ENCODE measurements around the gene TFAP2A. TPM values are rescaled to one million over a fixed set of nuclear protein-coding genes. Genes with fewer than 3 reads are reported as not detected.

Gene TFAP2A
- total RNA-seq, 6 experiments from 2014 or later: 64.1 to 89.0 (median 83.8) TPM

GRCh38 chr6:10384610-10385523 lies 30.0 kb downstream of the TFAP2A start:
- Mint-ChIP-seq H3K27me3 (ENCODE audit: insufficient read depth) (no peaks in the 10 kb centered on the region), H3K27ac (peak overlapping the region; percentile 1; the same call in 1 of the 2 replicates), H3K4me1 (ENCODE audit: low read depth) (peaks cover 18% of the 10 kb centered on the region), H3K4me3 (peak overlapping the region; percentile 85; the same call in 1 of the 2 replicates), H3K9me3 (no peaks in the 10 kb centered on the region), H3K36me3 (ENCODE audit: low read depth) (peaks cover 2% of the 10 kb centered on the region)
- no peak for TF ChIP-seq CTCF (IDR thresholded peaks at IDR 0.05)
- DNase-seq: no peak

GRCh38 chr6:10384091-10384609 lies 30.7 kb downstream of the TFAP2A start:
- Mint-ChIP-seq H3K4me1 (ENCODE audit: low read depth) (peaks cover 18% of the 10 kb centered on the region), H3K4me3 (peak overlapping the region; percentile 85), H3K36me3 (ENCODE audit: low read depth) (no peaks in the 10 kb centered on the region; the same call in none of the 2 replicates), H3K9me3 (no peaks in the 10 kb centered on the region), H3K27me3 (ENCODE audit: insufficient read depth) (no peaks in the 10 kb centered on the region), H3K27ac (peak overlapping the region; percentile 1; the same call in 1 of the 2 replicates)
- DNase-seq: no peak
- no peak for TF ChIP-seq CTCF (IDR thresholded peaks at IDR 0.05)

GRCh38 chr6:10383331-10384090 lies 31.4 kb downstream of the TFAP2A start:
- TF ChIP-seq CTCF (IDR thresholded peaks at IDR 0.05): no peak; the same call in 1 of the 2 replicates
- Mint-ChIP-seq H3K4me3 (peak overlapping the region; percentile 85), H3K36me3 (ENCODE audit: low read depth) (no peaks in the 10 kb centered on the region; the same call in 1 of the 2 replicates), H3K4me1 (ENCODE audit: low read depth) (peaks cover 18% of the 10 kb centered on the region), H3K9me3 (no peaks in the 10 kb centered on the region), H3K27ac (peak overlapping the region; percentile 64), H3K27me3 (ENCODE audit: insufficient read depth) (no peaks in the 10 kb centered on the region)
- no peak for DNase-seq

- peaks cover 18% of the 10 kb centered on the region for H3K4me1 Mint-ChIP-seq (ENCODE audit: low read depth)
- H3K27ac Mint-ChIP-seq: peak overlapping the region; percentile 64
- H3K36me3 Mint-ChIP-seq (ENCODE audit: low read depth): no peaks in the 10 kb centered on the region; the same call in 1 of the 2 replicates
- no peak for DNase-seq
- peak overlapping the region; percentile 85 for H3K4me3 Mint-ChIP-seq
- no peak for TF ChIP-seq CTCF (IDR thresholded peaks at IDR 0.05)
- no peaks in the 10 kb centered on the region for H3K27me3 Mint-ChIP-seq (ENCODE audit: insufficient read depth)
- no peaks in the 10 kb centered on the region for H3K9me3 Mint-ChIP-seq
Observed at GRCh38 chr6:10382728-10383330, 32.0 kb downstream of the TFAP2A start.

- no peak overlapping the region for H3K27ac Mint-ChIP-seq
- peaks cover 18% of the 10 kb centered on the region for H3K4me1 Mint-ChIP-seq (ENCODE audit: low read depth)
- TF ChIP-seq CTCF (IDR thresholded peaks at IDR 0.05): no peak
- DNase-seq: no peak
- H3K4me3 Mint-ChIP-seq: no peak overlapping the region
- no peaks in the 10 kb centered on the region for H3K27me3 Mint-ChIP-seq (ENCODE audit: insufficient read depth)
- H3K9me3 Mint-ChIP-seq: no peaks in the 10 kb centered on the region
- H3K36me3 Mint-ChIP-seq (ENCODE audit: low read depth): no peaks in the 10 kb centered on the region; the same call in 1 of the 2 replicates
Observed at GRCh38 chr6:10382322-10382721, 32.6 kb downstream of the TFAP2A start.

Measured in HFFc6 (cell line).